HG02798 (cell line): Measurements from ENCODE around the gene EDC3.

Experiments
- ATAC-seq: cut with Tn5 transposase; IDR thresholded peaks from one replicate; pipeline ENCODE4 v1.9.1; 2021; ENCODE audit warnings: mild to moderate bottlenecking; ENCODE audit not compliant: unreplicated experiment, poor library complexity

Gene EDC3

GRCh38 chr15:74589826-74590225 is 106.0 kb downstream of the EDC3 start:
- ATAC-seq, result no peak

GRCh38 chr15:74585857-74586256 is 110.0 kb downstream of the EDC3 start:
- ATAC-seq, result no peak

GRCh38 chr15:74585191-74585590 is 110.6 kb downstream of the EDC3 start:
- no peak for ATAC-seq

GRCh38 chr15:74584779-74585178 is 111.0 kb downstream of the EDC3 start:
- ATAC-seq, result no peak

- no peak for ATAC-seq
Measured at GRCh38 chr15:74584204-74584603, 111.6 kb downstream of the EDC3 start.
